Activated CD8-positive, alpha-beta T cell treated with anti-CD3 and anti-CD28 coated beads, Interleukin-2, amount 10 ng/mL, durations not matched to agents 7 days and 5 days (primary cell): ENCODE measurements around the gene PLA2G4B. TPM values are rescaled to one million over a fixed set of nuclear protein-coding genes. Genes with fewer than 3 reads are reported as not detected.

Experiments used
- ATAC-seq: fragments of 150-1000 bp; cut with Tn5 transposase; one replicate; pipeline ENCODE4 v1.10.0; 2021; ENCODE audit warnings: moderate library complexity
- CTCF ChIA-PET: fragments of 350-600 bp; sonication (Branson Sonifier 250); formaldehyde crosslinking; loops from one replicate; lab custom pipeline; 2021; ENCODE audit warnings: antibody characterized with exemption; lab: Charles Lee
- POLR2A ChIA-PET: fragments of 350-600 bp; sonication (Branson Sonifier 250); formaldehyde crosslinking; loops from one replicate; lab custom pipeline; 2021; ENCODE audit warnings: antibody characterized with exemption; lab: Charles Lee
- DNase-seq: peaks from one replicate; pipeline ENCODE4 v3.0.0-alpha.2; 2020
- H3K27ac Mint-ChIP-seq: one replicate; pipeline ENCODE4 v1.8.0; 2021; ENCODE audit warnings: mild to moderate bottlenecking, mixed read lengths
- H3K27me3 Mint-ChIP-seq: one replicate; pipeline ENCODE4 v1.8.0; 2021; ENCODE audit warnings: low read depth, mixed read lengths
- H3K36me3 Mint-ChIP-seq: one replicate; pipeline ENCODE4 v1.8.0; 2021; ENCODE audit warnings: low read depth, mixed read lengths
- H3K4me1 Mint-ChIP-seq: one replicate; pipeline ENCODE4 v1.8.0; 2021; ENCODE audit warnings: low read depth, mixed read lengths
- H3K4me3 Mint-ChIP-seq: one replicate; pipeline ENCODE4 v1.8.0; 2021; ENCODE audit warnings: mild to moderate bottlenecking, mixed read lengths
- H3K9me3 Mint-ChIP-seq: one replicate; pipeline ENCODE4 v1.8.0; 2022; ENCODE audit warnings: mixed read lengths; ENCODE audit not compliant: insufficient read depth
- total RNA-seq, 2 experiments: library from RNA; stranded (reverse); gene quantifications; one replicate each; pipeline ENCODE4 v1.2.3, GENCODE V29; 2021

Gene PLA2G4B
- total RNA-seq, 2 experiments from 2014 or later = 8.9 to 13.1 TPM

- no peak for ATAC-seq
- peaks cover 63% of the 10 kb centered on the region for H3K4me1 Mint-ChIP-seq
- DNase-seq = no peak
- no peaks in the 10 kb centered on the region for H3K27me3 Mint-ChIP-seq
- H3K4me3 Mint-ChIP-seq = peak overlapping the region; percentile 28
- no peaks in the 10 kb centered on the region for H3K36me3 Mint-ChIP-seq
- ChIA-PET POLR2A (interaction anchor here (0.6 to 1.1 kb wide), 3 partner anchors 9 to 120 kb away, joined by 3 to 4 read pairs (median 3); no protein-coding TSS in a partner anchor), CTCF (interaction anchor here (1.2 to 1.6 kb wide), 2 partner anchors 12 to 121 kb away, joined by 3 to 9 read pairs; no protein-coding TSS in a partner anchor)
- H3K9me3 Mint-ChIP-seq = no peaks in the 10 kb centered on the region
- H3K27ac Mint-ChIP-seq = peak overlapping the region; percentile 80
These were observed 54.2 kb downstream of the PLA2G4B start for GRCh38 chr15:41892621-41893421.

DNA sequence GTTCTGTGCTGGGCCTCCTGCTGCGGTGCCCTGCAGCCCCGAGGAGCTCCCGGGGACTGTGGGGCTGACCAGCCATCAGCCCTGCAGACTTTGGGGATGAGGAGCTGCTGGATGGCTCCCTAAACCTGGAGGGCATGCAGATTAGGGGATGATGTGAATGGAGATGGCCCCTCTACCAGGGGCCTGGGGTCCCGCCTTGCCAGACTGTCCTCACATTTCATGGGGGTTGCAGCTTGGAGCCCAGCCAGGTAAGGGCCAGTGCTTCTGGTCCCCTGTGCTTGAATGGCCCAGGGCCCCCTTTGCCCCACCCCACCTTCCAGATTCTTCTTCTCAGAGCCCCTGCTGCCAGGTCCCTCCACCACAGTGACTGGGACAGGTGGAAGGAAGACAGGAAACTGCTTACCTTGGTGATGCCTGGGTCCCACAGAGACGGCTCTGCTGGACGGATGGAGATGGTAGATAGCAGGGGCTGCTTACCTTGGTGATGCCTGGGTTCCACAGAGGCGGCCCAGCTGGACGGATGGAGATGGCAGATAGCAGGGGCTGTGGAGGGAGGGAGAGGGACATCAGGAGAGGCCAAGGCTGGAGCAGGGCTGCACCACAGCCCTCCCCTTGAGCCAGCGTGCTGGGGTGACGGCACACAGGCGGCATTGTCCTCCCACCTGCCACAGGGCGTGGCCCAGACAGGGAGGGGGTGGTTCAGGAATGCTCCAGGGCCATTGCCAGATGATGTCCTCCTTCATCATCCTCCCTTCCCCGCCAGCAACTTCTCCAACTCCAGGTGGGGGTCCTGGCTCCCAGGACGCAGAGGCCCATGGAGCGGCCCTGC, 55.0 kb downstream of the PLA2G4B start, which contains the start of gene SPTBN5:
SPTBN5 (minus strand) TSS at position 632 of the 829 bp plus-strand sequence; CDS start at position 76, 556 bp downstream.
- Mint-ChIP-seq H3K27ac (peak within 1 kb of the TSS; percentile 96), H3K36me3 (no peaks in the 10 kb centered on the region), H3K27me3 (no peaks in the 10 kb centered on the region), H3K4me3 (peak within 1 kb of the TSS; percentile 44), H3K4me1 (peaks cover 55% of the 10 kb centered on the region), H3K9me3 (no peaks in the 10 kb centered on the region)
- ATAC-seq = no peak
- no peak for DNase-seq
- POLR2A ChIA-PET = interaction anchor here (0.6 kb wide), 1 partner anchor 11 kb away, joined by 3 read pairs; no protein-coding TSS in a partner anchor
- CTCF ChIA-PET = interaction anchor here (1.6 to 2.6 kb wide), 2 partner anchors 11 to 120 kb away, joined by 9 to 27 read pairs; partner anchors contain the start of gene MAPKBP1

DNA sequence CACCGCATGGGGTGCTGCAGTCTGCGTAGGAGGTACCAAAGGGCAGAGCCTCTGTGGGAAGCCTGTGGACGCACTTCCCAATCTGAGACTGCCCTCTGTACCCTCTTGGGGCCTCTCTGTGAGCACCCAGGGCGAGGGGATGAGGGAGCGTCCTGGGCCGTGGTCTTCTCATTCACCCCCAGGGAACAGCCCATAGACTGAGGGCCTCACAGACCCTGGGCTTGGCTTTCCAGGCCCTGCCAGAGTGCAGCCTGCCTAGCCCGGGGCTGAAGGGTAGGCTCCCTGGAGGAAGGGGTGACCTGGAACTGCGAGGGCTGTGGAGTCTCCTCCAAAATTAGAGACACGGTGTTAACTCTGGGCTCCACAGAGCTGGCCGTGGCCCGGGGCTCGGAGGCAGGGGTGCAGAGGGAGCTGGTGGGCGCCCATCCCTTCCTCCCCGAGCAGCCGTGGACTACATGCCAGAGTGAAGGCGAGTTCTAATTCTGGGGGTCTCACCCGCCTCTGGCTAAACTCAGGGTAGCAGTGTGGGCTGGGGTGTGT, 55.7 kb downstream of the PLA2G4B start:
- H3K27me3 Mint-ChIP-seq = no peaks in the 10 kb centered on the region
- ChIA-PET CTCF (interaction anchor here (1.0 to 2.6 kb wide), 5 partner anchors 10 to 428 kb away, joined by 4 to 35 read pairs (median 10); partner anchors contain the start of gene MAPKBP1), POLR2A (interaction anchor here (1.0 kb wide), 1 partner anchor 120 kb away, joined by 3 read pairs; the partner anchor contains the start of gene MAPKBP1)
- H3K36me3 Mint-ChIP-seq = peaks cover 3% of the 10 kb centered on the region
- no peaks in the 10 kb centered on the region for H3K9me3 Mint-ChIP-seq
- ATAC-seq = no peak
- peak overlapping the region; percentile 96 for H3K27ac Mint-ChIP-seq
- no peak for DNase-seq
- peaks cover 48% of the 10 kb centered on the region for H3K4me1 Mint-ChIP-seq
- H3K4me3 Mint-ChIP-seq = peak overlapping the region; percentile 44

DNA sequence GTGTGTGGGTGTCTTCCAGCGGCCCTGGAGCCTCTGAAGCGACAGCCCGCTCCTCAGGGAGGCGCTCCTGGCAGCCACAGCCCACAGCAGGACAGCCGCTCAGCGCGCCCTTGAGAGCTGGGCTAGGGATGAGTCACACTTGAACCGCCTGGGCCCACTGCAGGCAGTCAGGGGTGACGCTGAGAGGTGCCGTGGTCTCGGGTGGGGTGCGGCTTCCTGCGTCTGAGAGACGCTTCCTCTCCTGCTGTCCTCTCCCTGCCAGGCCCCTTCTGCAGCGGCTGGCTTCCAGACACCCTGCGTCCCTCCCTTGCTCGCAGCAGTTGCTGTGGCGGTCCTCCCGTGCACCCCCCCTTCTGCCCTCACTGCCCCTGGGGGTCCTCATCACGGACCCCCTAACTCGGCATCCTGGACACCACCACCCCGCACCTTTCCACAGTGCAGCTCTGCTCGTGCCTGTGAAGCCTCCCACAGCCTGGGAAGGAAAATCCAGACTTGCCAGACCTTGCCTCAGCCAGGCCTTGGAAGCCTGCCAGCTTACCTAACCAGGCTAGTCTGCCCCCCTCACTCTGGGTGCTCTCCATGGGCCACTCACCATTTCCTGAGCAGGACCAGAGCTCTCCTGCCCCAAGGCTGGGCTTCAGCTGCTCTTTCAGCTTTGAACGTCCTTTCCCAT, 56.3 kb downstream of the PLA2G4B start:
- Mint-ChIP-seq H3K27me3 (no peaks in the 10 kb centered on the region), H3K4me3 (peak overlapping the region; percentile 44), H3K9me3 (no peaks in the 10 kb centered on the region), H3K27ac (peak overlapping the region; percentile 96), H3K36me3 (peaks cover 3% of the 10 kb centered on the region), H3K4me1 (peaks cover 51% of the 10 kb centered on the region)
- POLR2A ChIA-PET = interaction anchor here (0.9 to 1.2 kb wide), 4 partner anchors 10 to 121 kb away, joined by 3 to 5 read pairs (median 4); partner anchors contain the start of gene MAPKBP1
- CTCF ChIA-PET = interaction anchor here (1.0 to 2.6 kb wide), 6 partner anchors 9 to 429 kb away, joined by 3 to 35 read pairs (median 8); partner anchors contain the start of genes EHD4 and MAPKBP1
- DNase-seq (peak; percentile 94), ATAC-seq (peak; percentile 100)

DNA sequence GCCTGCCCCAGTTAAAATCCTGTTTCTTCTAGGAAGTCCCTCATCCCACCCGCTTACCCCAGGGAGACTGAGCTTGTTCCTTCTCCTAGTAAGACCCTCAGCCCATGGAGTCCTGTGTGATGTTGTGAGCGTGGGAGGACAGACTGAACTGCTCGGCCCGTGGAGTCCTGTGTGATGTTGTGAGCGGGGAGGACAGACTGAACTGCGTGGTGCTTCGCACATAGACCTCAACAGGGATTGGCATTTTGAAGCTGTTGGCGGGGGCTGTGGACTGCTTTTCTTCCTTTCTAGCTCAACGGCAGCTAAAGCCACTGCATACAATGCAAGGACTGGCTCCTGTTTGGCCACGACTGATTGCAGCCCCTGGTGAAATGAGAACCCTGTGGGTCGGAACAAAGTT, 56.8 kb downstream of the PLA2G4B start:
- Mint-ChIP-seq H3K27ac (peak overlapping the region; percentile 96), H3K4me3 (peak overlapping the region; percentile 44), H3K36me3 (peaks cover 3% of the 10 kb centered on the region), H3K27me3 (no peaks in the 10 kb centered on the region), H3K9me3 (no peaks in the 10 kb centered on the region), H3K4me1 (peaks cover 54% of the 10 kb centered on the region)
- DNase-seq = no peak
- ChIA-PET POLR2A (interaction anchor here (0.9 to 1.2 kb wide), 4 partner anchors 9 to 122 kb away, joined by 3 to 5 read pairs (median 4); partner anchors contain the start of gene MAPKBP1), CTCF (interaction anchor here (1.0 to 2.6 kb wide), 6 partner anchors 9 to 430 kb away, joined by 3 to 35 read pairs (median 8); partner anchors contain the start of genes EHD4 and MAPKBP1)
- no peak for ATAC-seq

DNA sequence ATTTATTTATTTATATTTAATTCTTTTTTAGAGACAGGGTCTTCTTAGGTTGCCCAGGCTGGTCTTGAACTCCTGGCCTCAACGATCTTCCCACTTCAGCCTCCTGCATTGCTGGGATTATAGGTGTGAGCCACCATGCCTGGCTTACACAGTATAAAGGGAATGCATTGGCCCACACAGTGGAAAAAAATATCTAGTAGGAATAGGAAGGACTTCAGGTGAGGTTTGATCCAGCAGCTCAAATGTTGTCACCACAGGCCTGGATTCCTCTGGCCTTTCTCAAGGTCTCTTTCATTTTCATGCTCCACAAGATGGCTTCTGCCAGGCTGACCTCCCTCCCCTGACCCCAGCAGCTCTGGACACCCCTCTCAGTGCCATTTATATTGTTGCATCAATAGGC, 57.3 kb downstream of the PLA2G4B start:
- CTCF ChIA-PET = interaction anchor here (1.9 to 2.6 kb wide), 3 partner anchors 8 to 123 kb away, joined by 10 to 35 read pairs (median 27); partner anchors contain the start of gene MAPKBP1

GRCh38 chr15:41896566-41896965, 57.9 kb downstream of the PLA2G4B start:
- H3K4me1 Mint-ChIP-seq = peaks cover 61% of the 10 kb centered on the region
- H3K4me3 Mint-ChIP-seq = no peak overlapping the region
- no peaks in the 10 kb centered on the region for H3K27me3 Mint-ChIP-seq
- ChIA-PET CTCF (interaction anchor here (2.3 to 2.6 kb wide), 2 partner anchors 8 to 123 kb away, joined by 27 to 35 read pairs; partner anchors contain the start of gene MAPKBP1), POLR2A (no interaction called here)
- ATAC-seq (no peak), DNase-seq (no peak)
- peaks cover 4% of the 10 kb centered on the region for H3K36me3 Mint-ChIP-seq
- H3K27ac Mint-ChIP-seq = peak overlapping the region; percentile 66
- no peaks in the 10 kb centered on the region for H3K9me3 Mint-ChIP-seq

More for the DNA sequence above, 57.3 kb downstream of the PLA2G4B start:
- no peaks in the 10 kb centered on the region for H3K27me3 Mint-ChIP-seq
- H3K4me1 Mint-ChIP-seq = peaks cover 58% of the 10 kb centered on the region
- peaks cover 4% of the 10 kb centered on the region for H3K36me3 Mint-ChIP-seq
- DNase-seq = no peak
- no peak for ATAC-seq
- no peak overlapping the region for H3K4me3 Mint-ChIP-seq
- no peaks in the 10 kb centered on the region for H3K9me3 Mint-ChIP-seq
- POLR2A ChIA-PET = interaction anchor here (0.9 to 1.2 kb wide), 2 partner anchors 9 to 41 kb away, joined by 5 read pairs; no protein-coding TSS in a partner anchor
- H3K27ac Mint-ChIP-seq = peak overlapping the region; percentile 66

GRCh38 chr15:41897363-41897799, 58.7 kb downstream of the PLA2G4B start:
- Mint-ChIP-seq H3K36me3 (peaks cover 4% of the 10 kb centered on the region), H3K4me1 (peaks cover 59% of the 10 kb centered on the region), H3K27ac (peak overlapping the region; percentile 60), H3K4me3 (no peak overlapping the region), H3K9me3 (no peaks in the 10 kb centered on the region), H3K27me3 (no peaks in the 10 kb centered on the region)
- ATAC-seq (no peak), DNase-seq (no peak)
- ChIA-PET CTCF (no interaction called here), POLR2A (interaction anchor here (0.5 kb wide), 1 partner anchor 458 kb away, joined by 3 read pairs; no protein-coding TSS in a partner anchor)
